ENCODE measurements around the gene RNF141.

GRCh38 chr11:10505278-10506007, 35.5 kb downstream of the RNF141 start:
- no peak for TF ChIP-seq NFE2 (CRISPR knock-in tag; IDR thresholded peaks at IDR 0.05)
- TF ChIP-seq ATF7-NPFF (CRISPR knock-in tag; IDR thresholded peaks at IDR 0.05; ENCODE audit: low read depth): no peak
- no peak for TF ChIP-seq SRSF1 (optimal IDR thresholded peaks at IDR 0.05; ENCODE audit: low read depth, low read length)
- TF ChIP-seq ZNF784 (CRISPR knock-in tag; IDR thresholded peaks at IDR 0.05; ENCODE audit: borderline replicate concordance): no peak
- TF ChIP-seq NFIC (IDR thresholded peaks at IDR 0.05; ENCODE audit: low read length): no peak
- no peak for TF ChIP-seq EZH2 (conservative IDR thresholded peaks at IDR 0.05; ENCODE audit: low read depth, low read length)
